H9 (cell line): ENCODE measurements around the gene ZNF366. TPM values are rescaled to one million over a fixed set of nuclear protein-coding genes. Genes with fewer than 3 reads are reported as not detected.

Experiments used
- DNase-seq: peaks from one replicate; pipeline ENCODE4 v3.0.0-alpha.2; 2017
- H2AFZ ChIP-seq: one replicate; pipeline ENCODE4 v1.6.1; 2013; ENCODE audit warnings: mild to moderate bottlenecking, low read length, control low read depth, moderate library complexity
- H2AK5ac ChIP-seq: 2 replicates; pipeline ENCODE4 v1.6.1; 2013; ENCODE audit warnings: low read length, control low read depth, mixed read lengths; ENCODE audit not compliant: insufficient read length
- H2BK120ac ChIP-seq: one replicate; pipeline ENCODE4 v1.6.1; 2013; ENCODE audit warnings: low read depth, mild to moderate bottlenecking, low read length, control low read depth, inconsistent platforms; ENCODE audit not compliant: poor library complexity, severe bottlenecking
- H2BK12ac ChIP-seq: 2 replicates; pipeline ENCODE4 v1.6.1; 2013; ENCODE audit warnings: low read length, control low read depth, mixed read lengths, low read depth; ENCODE audit not compliant: insufficient read length
- H2BK15ac ChIP-seq: 2 replicates; pipeline ENCODE4 v1.6.1; 2013; ENCODE audit warnings: low read depth, low read length, control low read depth
- H2BK20ac ChIP-seq: one replicate; pipeline ENCODE4 v1.6.1; 2013; ENCODE audit warnings: low read depth, mild to moderate bottlenecking, low read length, control low read depth, inconsistent platforms; ENCODE audit not compliant: poor library complexity, severe bottlenecking
- H2BK5ac ChIP-seq: 2 replicates; pipeline ENCODE4 v1.6.1; 2013; ENCODE audit warnings: low read length, control low read depth, mixed read lengths; ENCODE audit not compliant: insufficient read length
- H3K14ac ChIP-seq: 2 replicates; pipeline ENCODE4 v1.6.1; 2013; ENCODE audit warnings: low read length, control low read depth; ENCODE audit not compliant: insufficient read depth
- H3K18ac ChIP-seq: 2 replicates; pipeline ENCODE4 v1.6.1; 2013; ENCODE audit warnings: low read depth, mild to moderate bottlenecking, mixed read lengths, low read length, control low read depth; ENCODE audit not compliant: insufficient read length
- H3K23ac ChIP-seq: 2 replicates; pipeline ENCODE4 v1.6.1; 2013; ENCODE audit warnings: low read length, control low read depth, mixed read lengths, low read depth; ENCODE audit not compliant: insufficient read length
- H3K23me2 ChIP-seq: 2 replicates; pipeline ENCODE4 v1.6.1; 2013; ENCODE audit warnings: low read depth, mild to moderate bottlenecking, mixed read lengths, low read length, control low read depth; ENCODE audit not compliant: insufficient read length, poor library complexity, severe bottlenecking
- H3K27ac ChIP-seq: 2 replicates; pipeline ENCODE4 v1.5.1; 2013; ENCODE audit warnings: low read length, control low read depth, mixed read lengths, low read depth; ENCODE audit not compliant: insufficient read length
- H3K27me3 ChIP-seq: 2 replicates; pipeline ENCODE4 v1.6.1; 2013; ENCODE audit warnings: low read length, control low read depth, inconsistent platforms; ENCODE audit not compliant: insufficient read depth
- H3K4ac ChIP-seq: 2 replicates; pipeline ENCODE4 v1.6.1; 2013; ENCODE audit warnings: low read depth, mild to moderate bottlenecking, control low read depth, inconsistent platforms, low read length, moderate library complexity
- H3K4me1 ChIP-seq: 2 replicates; pipeline ENCODE4 v1.6.1; 2013; ENCODE audit warnings: low read length, control low read depth, inconsistent platforms; ENCODE audit not compliant: insufficient read depth
- H3K4me2 ChIP-seq: 2 replicates; pipeline ENCODE4 v1.6.1; 2013; ENCODE audit warnings: low read length, control low read depth, mixed read lengths; ENCODE audit not compliant: insufficient read length, insufficient read depth
- H3K56ac ChIP-seq: 2 replicates; pipeline ENCODE4 v1.6.1; 2013; ENCODE audit warnings: low read depth, mild to moderate bottlenecking, mixed read lengths, low read length, control low read depth; ENCODE audit not compliant: insufficient read length
- H3K79me1 ChIP-seq: 2 replicates; pipeline ENCODE4 v1.6.1; 2013; ENCODE audit warnings: low read depth, mild to moderate bottlenecking, moderate library complexity, low read length, control low read depth, inconsistent platforms; ENCODE audit not compliant: insufficient read depth, poor library complexity, severe bottlenecking
- H3K79me2 ChIP-seq: 2 replicates; pipeline ENCODE4 v1.6.1; 2013; ENCODE audit warnings: low read length, control low read depth, inconsistent platforms; ENCODE audit not compliant: insufficient read depth
- H3K9ac ChIP-seq: 2 replicates; pipeline ENCODE4 v1.6.1; 2013; ENCODE audit warnings: low read length, control low read depth, mixed read lengths; ENCODE audit not compliant: insufficient read length; ENCODE audit errors: extremely low read depth
- H3K9me3 ChIP-seq: one replicate; pipeline ENCODE4 v1.6.1; 2013; ENCODE audit warnings: low read depth, low read length, inconsistent platforms; ENCODE audit not compliant: control insufficient read depth
- H3T11ph ChIP-seq: one replicate; pipeline ENCODE4 v1.6.1; 2013; ENCODE audit warnings: mild to moderate bottlenecking, low read length, control low read depth, inconsistent platforms
- H4K20me1 ChIP-seq: one replicate; pipeline ENCODE4 v1.6.1; 2013; ENCODE audit not compliant: control insufficient read depth, insufficient read length, insufficient read depth
- H4K5ac ChIP-seq: 2 replicates; pipeline ENCODE4 v1.6.1; 2013; ENCODE audit warnings: low read depth, mild to moderate bottlenecking, mixed read lengths, low read length, control low read depth; ENCODE audit not compliant: insufficient read length
- H4K8ac ChIP-seq: replicated peaks from 2 replicates; pipeline ENCODE4 v1.6.1; 2013; ENCODE audit warnings: low read length, control low read depth, mixed read lengths, low read depth; ENCODE audit not compliant: insufficient read length
- H4K91ac ChIP-seq: 2 replicates; pipeline ENCODE4 v1.6.1; 2013; ENCODE audit warnings: low read depth, mild to moderate bottlenecking, moderate library complexity, mixed read lengths, low read length, control low read depth; ENCODE audit not compliant: insufficient read length
- H3K27ac Mint-ChIP-seq, 3 experiments: 2 replicates in 2 of 3; 3 replicates in 1 of 3; pipeline ENCODE4 v1.8.0; 2020 to 2021; ENCODE audit warnings: mixed read lengths in 3 of 3, mild to moderate bottlenecking in 1 of 3, moderate library complexity in 1 of 3
- H3K27me3 Mint-ChIP-seq: 2 replicates; pipeline ENCODE4 v1.8.0; 2021; ENCODE audit warnings: low read depth, mild to moderate bottlenecking, moderate library complexity, mixed read lengths
- H3K36me3 Mint-ChIP-seq, 3 experiments: 2 replicates in 2 of 3; 3 replicates in 1 of 3; pipeline ENCODE4 v1.8.0; 2020 to 2021; ENCODE audit warnings: low read depth in 3 of 3, mixed read lengths in 3 of 3; ENCODE audit not compliant: insufficient read depth in 1 of 3
- H3K4me1 Mint-ChIP-seq, 2 experiments: 2 replicates each; pipeline ENCODE4 v1.8.0; 2020; ENCODE audit warnings: mixed read lengths in 2 of 2
- H3K4me3 Mint-ChIP-seq, 2 experiments: 2 replicates in 1 of 2; 3 replicates in 1 of 2; pipeline ENCODE4 v1.8.0; 2020 to 2021; ENCODE audit warnings: mild to moderate bottlenecking in 2 of 2, mixed read lengths in 2 of 2, moderate library complexity in 1 of 2
- H3K9me3 Mint-ChIP-seq, 2 experiments: 2 replicates in 1 of 2; 3 replicates in 1 of 2; pipeline ENCODE4 v1.8.0; 2020; ENCODE audit warnings: mild to moderate bottlenecking in 2 of 2, mixed read lengths in 2 of 2, moderate library complexity in 1 of 2
- WGBS: extraction: QIAGEN DNeasy Blood & Tissue Kit; methylation state at CpG from one replicate; pipeline ENCODE4 v1.1.7; 2013; ENCODE audit warnings: missing lambda C conversion rate, low lambda C conversion rate, mixed read lengths; ENCODE audit not compliant: insufficient read length; ENCODE audit errors: extremely low coverage; 5-methylcytosine and 5-hydroxymethylcytosine counted together
- total RNA-seq: library from RNA; stranded (reverse); gene quantifications from 2 replicates; pipeline ENCODE4 v1.2.1, GENCODE V29; 2021
- TF ChIP-seq, protein P1 (sequence below): fragments of 200-600 bp; sonication (generic); conservative IDR thresholded peaks from 3 replicates; pipeline ENCODE4 v1.8.0; 2021; ENCODE audit warnings: antibody characterized with exemption, mild to moderate bottlenecking

Gene ZNF366
- total RNA-seq, 1 experiment from 2014 or later = not detected

DNA sequence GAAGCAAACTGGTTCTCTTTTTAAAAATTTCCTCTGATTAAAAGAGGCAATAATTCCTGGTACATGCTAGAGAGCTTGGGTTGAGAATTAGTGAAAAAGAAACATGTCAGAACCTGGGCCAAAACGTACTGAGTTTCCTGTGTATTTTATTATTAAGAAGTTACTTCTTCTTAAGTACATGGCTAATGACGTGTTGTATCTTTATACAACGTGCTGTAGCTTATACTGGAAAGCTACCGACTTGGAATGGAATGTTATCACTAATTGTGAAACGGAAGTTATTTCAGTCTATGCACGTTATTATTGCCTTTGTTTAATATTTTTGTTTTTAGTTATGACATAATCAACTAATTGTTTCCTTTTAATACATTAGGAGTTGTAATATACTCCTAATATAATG, 43.1 kb downstream of the ZNF366 start:
- Histone ChIP-seq H4K20me1 (no peaks in the 10 kb centered on the region), H3K9ac (no peak overlapping the region), H3K18ac (no peak overlapping the region), H3K79me2 (no peaks in the 10 kb centered on the region), H3T11ph (no peak overlapping the region), H2BK20ac (no peak overlapping the region), H3K79me1 (no peaks in the 10 kb centered on the region), H4K8ac (no peak overlapping the region), H2BK5ac (no peak overlapping the region), H3K27me3 (no peaks in the 10 kb centered on the region), H3K56ac (no peak overlapping the region), H4K91ac (no peak overlapping the region), H3K9me3 (no peaks in the 10 kb centered on the region), H2BK15ac (no peak overlapping the region), H3K4me1 (no peaks in the 10 kb centered on the region), H2AFZ (no peak overlapping the region), H2BK12ac (no peak overlapping the region), H3K14ac (no peak overlapping the region), H3K23me2 (no peaks in the 10 kb centered on the region), H2BK120ac (no peak overlapping the region), H3K4ac (no peak overlapping the region), H4K5ac (no peak overlapping the region), H3K4me2 (no peak overlapping the region), H3K23ac (no peak overlapping the region), H3K27ac (no peak overlapping the region), H2AK5ac (no peak overlapping the region)
- H3K27me3 Mint-ChIP-seq = peaks cover 2% of the 10 kb centered on the region
- H3K4me1 Mint-ChIP-seq = no peaks in the 10 kb centered on the region
- TF ChIP-seq, protein P1, sequence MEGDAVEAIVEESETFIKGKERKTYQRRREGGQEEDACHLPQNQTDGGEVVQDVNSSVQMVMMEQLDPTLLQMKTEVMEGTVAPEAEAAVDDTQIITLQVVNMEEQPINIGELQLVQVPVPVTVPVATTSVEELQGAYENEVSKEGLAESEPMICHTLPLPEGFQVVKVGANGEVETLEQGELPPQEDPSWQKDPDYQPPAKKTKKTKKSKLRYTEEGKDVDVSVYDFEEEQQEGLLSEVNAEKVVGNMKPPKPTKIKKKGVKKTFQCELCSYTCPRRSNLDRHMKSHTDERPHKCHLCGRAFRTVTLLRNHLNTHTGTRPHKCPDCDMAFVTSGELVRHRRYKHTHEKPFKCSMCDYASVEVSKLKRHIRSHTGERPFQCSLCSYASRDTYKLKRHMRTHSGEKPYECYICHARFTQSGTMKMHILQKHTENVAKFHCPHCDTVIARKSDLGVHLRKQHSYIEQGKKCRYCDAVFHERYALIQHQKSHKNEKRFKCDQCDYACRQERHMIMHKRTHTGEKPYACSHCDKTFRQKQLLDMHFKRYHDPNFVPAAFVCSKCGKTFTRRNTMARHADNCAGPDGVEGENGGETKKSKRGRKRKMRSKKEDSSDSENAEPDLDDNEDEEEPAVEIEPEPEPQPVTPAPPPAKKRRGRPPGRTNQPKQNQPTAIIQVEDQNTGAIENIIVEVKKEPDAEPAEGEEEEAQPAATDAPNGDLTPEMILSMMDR = no peak
- no peak for DNase-seq
- H3K27ac Mint-ChIP-seq = no peak overlapping the region
- H3K4me3 Mint-ChIP-seq = no peak overlapping the region
- no peaks in the 10 kb centered on the region; a peak in 1 of 5 replicates for H3K9me3 Mint-ChIP-seq
- whole genome bisulfite sequencing = no CpG with 5 or more reads among the region's 6 CpGs
- no peaks in the 10 kb centered on the region for H3K36me3 Mint-ChIP-seq
